GM20431 (cell line): ENCODE measurements around the gene ING5.

Source experiments
- in situ Hi-C: fragments of 300-500 bp; cut with MseI, MboI; formaldehyde crosslinking; loops from one replicate; pipeline ENCODE4 v1.15.0; 2020; ENCODE audit warnings: low sequenced_read_pairs; ENCODE audit not compliant: unreplicated experiment

Gene ING5

GRCh38 chr2:241671457-241672240 lies 30.2 kb upstream of the ING5 start:
- in situ Hi-C loops, result no loop called here

- in situ Hi-C loops, result no loop called here
These were observed 29.3 kb upstream of the ING5 start for GRCh38 chr2:241672243-241673188.

GRCh38 chr2:241673189-241673663 lies 28.6 kb upstream of the ING5 start:
- in situ Hi-C loops, result no loop called here

GRCh38 chr2:241673797-241674725 lies 27.8 kb upstream of the ING5 start:
- in situ Hi-C loops, result no loop called here

- in situ Hi-C loops, result no loop called here
These were observed 26.0 kb upstream of the ING5 start for GRCh38 chr2:241675885-241676284.

- in situ Hi-C loops, result no loop called here
These were observed 25.2 kb upstream of the ING5 start for GRCh38 chr2:241676665-241677064.

- in situ Hi-C loops, result no loop called here
These were observed 24.4 kb upstream of the ING5 start for GRCh38 chr2:241677392-241677791.

- in situ Hi-C loops, result no loop called here
These were observed 23.5 kb upstream of the ING5 start for GRCh38 chr2:241678307-241678706.

- in situ Hi-C loops, result no loop called here
These were observed 22.9 kb upstream of the ING5 start for GRCh38 chr2:241678784-241679540.

GRCh38 chr2:241680044-241680443 lies 21.8 kb upstream of the ING5 start:
- in situ Hi-C loops, result no loop called here

- in situ Hi-C loops, result no loop called here
These were observed 20.8 kb upstream of the ING5 start for GRCh38 chr2:241680827-241681599.

- in situ Hi-C loops, result no loop called here
These were observed 15.6 kb upstream of the ING5 start for GRCh38 chr2:241686324-241686649.

GRCh38 chr2:241686650-241687425 lies 15.0 kb upstream of the ING5 start, which contains the start of gene DTYMK:
DTYMK (minus strand) TSS chr2:241686815; CDS start chr2:241686783, 32 bp downstream.
- in situ Hi-C loops, result no loop called here

GRCh38 chr2:241689306-241689705 lies 12.5 kb upstream of the ING5 start:
- in situ Hi-C loops, result no loop called here

- in situ Hi-C loops, result no loop called here
These were observed 11.6 kb upstream of the ING5 start for GRCh38 chr2:241690202-241690717.

GRCh38 chr2:241692448-241692847 lies 9.4 kb upstream of the ING5 start:
- in situ Hi-C loops, result no loop called here

- in situ Hi-C loops, result no loop called here
These were observed 6.2 kb upstream of the ING5 start for GRCh38 chr2:241695651-241696050.

- in situ Hi-C loops, result no loop called here
These were observed 765 bp upstream of the ING5 start for GRCh38 chr2:241701149-241701398.
